Measurements from ENCODE around the gene NEK4.

The NEK4 gene

DNA sequence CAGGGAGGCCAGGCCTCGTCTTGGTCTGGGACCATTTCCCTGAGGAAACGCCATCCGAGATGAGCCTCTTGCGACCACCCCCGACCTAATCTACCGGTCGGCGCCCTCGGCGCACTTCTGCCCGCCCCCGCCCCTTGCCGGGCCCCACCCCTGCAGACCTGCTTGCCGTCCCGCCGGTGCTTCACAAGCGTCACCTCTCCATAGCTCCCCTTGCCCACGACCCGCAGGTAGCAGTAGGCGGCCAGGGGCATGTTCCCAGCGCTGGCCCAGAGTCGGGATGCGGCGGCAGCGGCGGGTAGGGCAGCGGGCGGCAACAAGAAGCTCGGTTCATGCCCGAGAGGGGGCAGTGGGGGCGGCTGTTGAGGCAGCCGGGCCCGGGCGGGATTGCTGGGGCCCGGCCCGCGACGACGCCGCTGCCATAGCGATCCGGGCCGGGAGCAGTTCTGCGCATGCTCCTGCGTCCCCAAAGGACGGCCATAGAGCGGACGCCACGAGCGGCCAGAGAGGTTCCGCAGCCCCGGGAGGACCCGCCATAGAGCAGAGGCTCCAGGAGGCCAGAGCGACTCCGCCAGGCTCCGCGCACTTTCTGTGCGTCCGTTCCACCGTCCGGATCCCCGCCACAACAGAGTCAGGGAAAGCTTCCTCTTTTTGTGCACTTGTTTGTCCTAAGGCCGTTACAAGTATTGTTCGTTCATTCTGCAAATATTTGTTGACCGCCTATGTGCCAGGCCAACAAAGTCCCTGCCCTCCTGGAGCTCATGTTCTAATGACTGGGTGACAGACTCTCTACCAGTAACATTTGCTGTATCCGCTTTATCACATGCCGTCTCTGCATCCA lies at the start of gene NEK4:
NEK4 (minus strand) TSS at position 445 of the 838 bp plus-strand sequence; CDS start at position 251, 194 bp downstream.
- in situ Hi-C loops (cut with HindIII; ENCODE audit: low sequenced_read_pairs) = no loop called here

DNA sequence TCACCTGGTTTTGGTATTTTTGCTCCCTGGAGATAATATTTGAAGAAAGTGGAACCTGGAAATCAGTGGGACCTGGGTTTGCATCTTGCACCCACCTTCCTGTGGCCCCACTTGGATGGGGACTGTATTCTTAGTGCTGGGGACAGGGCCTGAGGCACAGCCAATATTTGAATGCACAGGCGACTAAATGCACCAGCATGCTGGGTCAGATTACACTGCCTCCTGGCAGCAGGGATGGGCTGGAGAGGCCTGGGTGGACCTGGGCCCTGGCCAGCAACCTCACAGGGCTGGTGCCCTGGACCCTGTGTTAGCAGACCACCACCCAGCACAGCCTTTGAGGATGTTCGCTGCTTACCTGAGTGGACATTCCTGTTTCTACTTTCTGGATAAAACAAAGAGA lies 49.2 kb upstream of the NEK4 start:
- in situ Hi-C loops (cut with HindIII; ENCODE audit: low sequenced_read_pairs) = no loop called here

DNA sequence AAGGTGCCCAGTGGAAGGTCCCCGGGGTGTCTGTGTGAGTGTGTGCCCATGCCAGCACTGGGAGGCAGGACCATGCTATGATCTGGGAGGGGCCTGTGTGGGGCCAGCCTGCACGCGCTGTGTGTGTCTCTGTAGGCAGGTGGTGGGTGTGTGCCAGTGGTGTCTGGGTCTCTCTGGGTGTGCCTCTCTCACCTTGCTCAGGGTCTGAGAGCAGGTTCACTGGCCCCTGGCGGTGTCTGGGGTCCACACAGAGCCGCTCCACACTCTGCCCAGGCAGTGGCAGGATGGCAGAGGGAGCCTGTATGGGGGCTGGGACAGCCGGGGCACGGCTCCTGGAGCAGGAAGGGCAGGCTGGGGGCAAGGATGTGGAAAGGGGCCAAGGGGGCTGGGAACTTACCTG lies 47.1 kb upstream of the NEK4 start:
- in situ Hi-C loops (cut with HindIII; ENCODE audit: low sequenced_read_pairs) = no loop called here

DNA sequence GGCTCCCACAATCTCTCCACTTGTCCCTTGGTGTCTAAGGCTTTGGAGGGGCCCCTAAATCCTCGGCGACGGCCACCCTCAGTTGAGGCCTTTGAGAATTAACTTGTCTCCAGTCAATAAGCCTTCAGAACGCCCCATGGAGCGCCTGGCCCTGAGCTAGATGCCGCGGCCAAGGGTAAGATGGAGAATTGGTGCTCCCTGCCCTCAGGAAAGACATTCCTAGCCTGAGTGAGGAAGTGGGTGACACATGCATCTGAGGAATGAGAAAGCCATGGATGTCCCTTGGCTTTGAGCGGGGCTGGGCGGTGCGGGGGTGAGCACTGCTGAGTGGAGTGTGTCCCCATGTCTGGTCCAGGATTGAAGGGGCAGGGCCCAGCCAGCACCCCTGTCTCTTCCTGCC lies 46.5 kb upstream of the NEK4 start:
- in situ Hi-C loops (cut with HindIII; ENCODE audit: low sequenced_read_pairs) = no loop called here

DNA sequence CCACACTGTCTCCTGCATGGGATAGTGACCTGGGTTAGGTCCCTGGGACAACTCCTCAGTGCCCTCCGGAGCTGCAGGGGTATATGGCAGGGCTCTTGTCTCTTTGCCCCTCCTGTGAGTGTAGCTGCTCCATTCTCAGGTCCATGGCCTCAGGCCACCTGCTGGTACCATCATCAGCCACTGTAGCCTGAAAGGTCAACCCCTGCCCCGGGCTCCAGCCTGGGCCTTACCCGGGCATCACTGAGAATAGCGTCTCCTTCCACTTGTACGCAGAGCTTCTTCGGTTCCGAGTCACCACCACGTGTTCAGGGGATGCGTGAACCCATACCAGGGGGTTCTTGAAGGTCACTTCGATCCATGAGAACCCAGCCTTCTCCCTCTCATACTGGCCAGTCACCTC lies 45.9 kb upstream of the NEK4 start:
- in situ Hi-C loops (cut with HindIII; ENCODE audit: low sequenced_read_pairs) = no loop called here

DNA sequence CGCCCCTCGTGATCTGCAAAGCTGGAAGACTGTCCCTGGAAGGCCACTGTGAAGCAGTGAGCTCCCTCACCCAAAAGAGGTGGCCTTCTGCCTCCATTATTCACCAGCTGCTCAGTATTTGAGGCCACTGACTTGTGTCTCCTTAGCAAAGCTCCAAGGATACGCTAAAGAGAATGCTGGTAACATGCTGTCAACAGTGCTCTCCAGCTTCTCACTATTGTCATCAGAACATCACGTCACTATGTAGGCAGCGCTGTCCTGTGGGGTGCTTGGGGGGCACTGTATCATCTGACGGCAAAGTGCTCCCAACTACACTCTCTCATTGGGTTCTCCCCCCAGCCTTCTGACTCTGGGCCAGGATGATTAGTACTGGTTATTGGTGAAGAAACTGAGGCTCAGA lies 45.5 kb upstream of the NEK4 start:
- in situ Hi-C loops (cut with HindIII; ENCODE audit: low sequenced_read_pairs) = no loop called here

DNA sequence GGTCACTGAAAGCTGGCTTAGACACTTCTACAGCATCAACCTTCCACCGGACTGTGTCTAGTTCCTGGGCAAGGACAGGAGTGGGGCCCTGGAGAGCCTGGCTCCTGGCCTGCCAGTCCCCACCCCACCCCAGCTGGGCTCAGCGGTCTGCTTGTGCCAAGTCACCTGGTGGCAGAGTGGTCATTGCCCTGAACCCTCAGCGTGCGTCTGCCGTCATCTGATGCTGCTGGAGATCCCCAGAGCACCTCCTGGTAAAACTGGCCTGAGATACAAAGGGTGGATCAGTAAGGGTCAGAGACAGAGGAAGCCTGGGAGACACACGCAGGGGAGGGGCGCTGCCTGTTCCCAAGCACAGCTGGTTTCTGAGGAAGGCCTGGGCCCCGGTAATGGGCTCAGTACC lies 43.1 kb upstream of the NEK4 start:
- in situ Hi-C loops (cut with HindIII; ENCODE audit: low sequenced_read_pairs) = no loop called here

DNA sequence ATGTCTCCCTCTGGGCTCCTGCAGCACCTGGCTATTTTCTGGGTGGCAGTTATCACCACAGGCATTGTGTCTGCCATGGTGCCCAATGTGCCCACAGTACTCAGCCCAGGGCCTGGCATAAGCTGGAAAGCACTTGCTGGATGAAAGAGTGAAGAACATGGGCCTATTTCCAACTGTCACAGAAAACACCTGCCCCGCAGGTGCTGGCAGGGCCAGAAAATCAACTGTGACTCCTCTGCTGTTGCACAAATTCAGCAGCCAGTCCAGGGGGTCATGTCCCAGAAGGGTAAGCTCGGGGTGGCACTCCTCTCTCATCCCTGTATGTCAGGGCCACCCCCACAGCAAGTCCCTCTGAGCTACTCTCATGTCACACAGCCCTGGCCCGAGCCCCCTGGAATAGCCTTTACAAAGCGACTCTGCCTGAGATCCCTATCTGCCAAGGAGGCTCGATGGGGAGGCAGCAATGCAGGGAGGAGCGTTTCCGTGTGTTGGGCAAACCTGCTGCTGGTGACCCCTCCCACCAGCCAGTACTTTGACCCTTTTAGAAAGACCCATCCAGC lies 40.8 kb upstream of the NEK4 start:
- in situ Hi-C loops (cut with HindIII; ENCODE audit: low sequenced_read_pairs) = no loop called here

DNA sequence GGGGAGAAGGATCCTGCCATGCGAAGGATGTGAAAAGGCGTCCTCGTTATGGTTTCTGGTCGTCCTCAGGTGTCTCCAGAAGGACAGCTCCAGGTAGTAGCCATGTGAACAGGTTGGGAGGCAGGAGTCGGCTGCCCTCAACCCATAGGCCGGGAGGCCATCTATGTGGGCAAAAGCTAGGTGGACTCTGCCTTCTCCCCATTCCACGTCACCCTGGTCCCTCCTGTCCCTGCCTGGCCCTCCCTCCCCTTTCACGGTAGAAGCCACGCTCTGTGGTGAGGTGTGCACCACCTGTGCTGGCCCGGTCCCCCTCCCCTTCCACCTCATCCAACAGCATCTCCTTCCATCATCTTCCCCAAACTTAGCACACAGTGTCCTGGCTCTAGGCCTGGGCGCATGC lies 40.2 kb upstream of the NEK4 start:
- in situ Hi-C loops (cut with HindIII; ENCODE audit: low sequenced_read_pairs) = no loop called here

DNA sequence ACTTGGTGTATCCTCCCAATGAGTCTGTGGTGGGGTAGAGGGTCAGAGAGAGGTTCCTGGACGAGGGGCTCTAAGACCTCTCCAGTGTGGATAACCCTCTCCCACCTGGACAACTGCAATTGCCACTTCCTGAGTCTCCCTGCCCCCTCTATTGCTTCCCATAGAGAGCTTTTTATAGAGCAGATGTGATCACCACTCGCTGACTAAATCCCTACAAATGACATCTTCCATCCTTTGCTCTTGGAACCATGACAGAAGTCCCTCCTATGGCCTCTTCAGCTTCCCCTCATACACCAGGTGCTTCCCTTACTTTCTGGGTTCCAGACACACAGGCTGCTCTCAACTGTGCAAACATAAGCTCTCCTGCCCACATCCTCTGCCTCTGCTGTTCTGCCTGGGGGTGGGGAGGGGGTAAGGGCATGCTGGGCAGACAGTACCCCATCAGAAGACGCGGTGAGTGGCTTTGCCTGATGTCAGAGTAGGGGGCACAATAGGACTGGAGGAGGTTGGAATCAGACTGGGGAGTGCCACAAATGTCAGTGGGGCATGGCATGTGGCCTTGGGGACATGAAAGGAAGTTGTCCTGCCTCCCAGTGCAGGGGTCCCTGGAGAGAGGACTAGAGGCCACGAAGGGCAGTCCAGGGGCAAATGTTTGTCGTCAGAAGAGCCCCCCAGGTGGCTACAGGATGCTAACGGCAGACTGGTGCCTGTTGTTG lies 39.1 kb upstream of the NEK4 start:
- in situ Hi-C loops (cut with HindIII; ENCODE audit: low sequenced_read_pairs) = no loop called here

DNA sequence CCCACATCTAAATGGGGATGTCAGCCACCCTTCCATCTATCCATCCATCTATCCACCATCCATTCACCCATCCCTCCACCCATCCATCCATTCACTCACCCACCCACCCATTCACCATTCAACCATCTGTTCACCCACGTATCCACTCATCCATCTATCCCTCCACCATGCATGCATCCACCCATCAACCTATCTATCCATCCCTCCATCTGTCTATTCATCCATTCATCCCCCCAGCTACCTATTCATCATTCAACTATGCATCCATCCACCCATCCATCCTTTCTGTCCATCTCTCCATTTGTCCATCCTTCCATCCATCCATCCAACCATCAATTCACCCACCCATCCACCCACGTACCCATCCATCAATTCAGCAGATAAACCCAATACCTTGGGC lies 38.4 kb upstream of the NEK4 start:
- in situ Hi-C loops (cut with HindIII; ENCODE audit: low sequenced_read_pairs) = no loop called here

DNA sequence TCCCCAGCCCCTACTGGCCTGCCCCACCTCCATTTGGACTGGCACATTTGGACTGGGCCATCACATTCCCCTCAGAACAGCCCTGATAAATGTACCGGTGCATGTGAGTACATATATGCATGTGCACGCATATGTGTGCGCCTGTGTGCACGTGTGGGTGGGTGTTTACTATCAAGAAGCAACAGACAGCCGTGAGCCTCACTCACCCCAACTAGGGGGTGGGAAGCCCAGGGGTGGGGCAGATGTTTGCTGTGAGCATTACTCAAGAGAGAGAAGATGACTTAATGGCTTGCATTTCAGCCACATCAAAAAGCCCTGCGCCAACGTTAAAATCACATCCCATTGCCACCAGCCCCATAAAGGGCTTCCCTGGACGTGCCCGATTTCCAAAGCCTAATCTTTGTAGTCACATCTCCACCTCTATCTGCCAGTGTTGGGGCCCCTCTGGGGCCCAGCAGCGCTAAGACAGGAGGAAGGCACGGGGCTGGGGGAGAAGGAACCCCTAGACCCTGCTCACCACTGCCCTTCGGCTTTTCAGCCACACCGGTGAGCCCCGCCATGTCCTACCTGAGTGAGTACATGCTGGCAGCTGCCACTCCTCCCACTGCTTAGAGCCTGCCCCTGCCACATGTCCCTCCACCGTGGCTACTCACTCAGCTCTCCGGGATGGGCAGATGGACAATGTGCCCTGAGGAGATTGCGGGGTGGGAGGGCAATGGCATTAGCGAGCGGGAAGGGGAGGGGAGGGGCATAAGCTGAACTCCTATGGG lies 34.7 kb upstream of the NEK4 start:
- in situ Hi-C loops (cut with HindIII; ENCODE audit: low sequenced_read_pairs) = no loop called here

DNA sequence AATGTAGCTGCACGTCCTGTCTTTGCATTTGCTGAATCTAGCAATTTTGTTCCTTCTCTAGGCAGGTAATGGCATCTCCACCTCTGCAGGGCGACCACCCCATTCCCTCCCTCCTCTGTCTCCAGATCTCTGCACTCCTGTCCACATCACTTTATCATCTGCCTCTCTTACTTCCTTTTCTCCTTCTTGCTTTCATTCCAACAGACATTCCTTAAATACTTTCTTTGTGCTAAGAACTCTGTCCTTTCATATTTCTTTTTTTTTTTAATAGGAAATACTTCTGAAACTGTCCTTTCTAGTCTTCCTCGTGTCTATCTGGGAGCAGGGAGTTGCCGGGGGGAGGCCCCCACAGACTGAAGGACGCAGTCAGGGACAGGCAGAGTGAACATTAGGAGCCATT lies 31.1 kb upstream of the NEK4 start:
- in situ Hi-C loops (cut with HindIII; ENCODE audit: low sequenced_read_pairs) = no loop called here

DNA sequence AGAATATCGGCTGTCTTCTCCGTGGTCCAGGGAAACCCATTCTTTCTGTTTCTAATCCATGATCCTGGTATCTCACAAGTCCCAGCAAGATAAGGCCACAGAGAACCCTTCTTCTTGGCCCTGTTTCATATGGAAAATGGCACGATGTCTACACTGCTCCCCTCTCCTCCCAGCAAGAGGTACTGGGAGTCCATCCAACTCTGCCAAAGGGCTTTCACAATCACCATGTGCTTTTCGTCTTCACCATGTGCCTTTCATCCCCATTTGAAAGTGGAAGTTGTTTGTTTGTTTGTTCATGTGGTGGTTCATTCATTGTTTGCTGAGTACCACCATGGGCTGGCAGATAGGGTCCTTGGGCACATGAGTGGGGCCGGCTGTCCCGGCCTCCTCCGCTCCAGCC lies 29.3 kb upstream of the NEK4 start:
- in situ Hi-C loops (cut with HindIII; ENCODE audit: low sequenced_read_pairs) = no loop called here

DNA sequence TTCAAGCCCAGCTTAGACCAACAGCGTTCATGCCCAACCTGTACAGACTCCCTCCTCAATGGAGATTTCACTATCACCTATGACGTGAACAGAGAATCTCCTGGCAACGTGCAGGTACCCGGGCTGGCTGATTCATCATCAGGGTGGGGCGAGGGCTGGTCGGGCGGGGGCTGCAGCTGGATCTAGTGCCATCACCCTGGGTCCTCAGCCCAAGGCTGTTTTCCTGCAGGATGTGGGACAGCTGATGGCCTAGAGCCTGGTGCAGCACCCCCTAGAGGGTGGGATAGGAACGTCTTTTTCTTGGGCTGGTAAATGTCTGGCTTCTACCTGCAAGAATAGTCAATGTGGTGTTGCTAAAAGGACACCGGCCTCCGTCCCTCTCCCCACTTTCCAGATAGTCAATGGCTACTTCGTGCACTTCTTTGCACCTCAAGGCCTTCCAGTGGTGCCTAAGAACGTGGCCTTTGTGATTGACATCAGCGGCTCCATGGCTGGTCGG lies 28.3 kb upstream of the NEK4 start:
- in situ Hi-C loops (cut with HindIII; ENCODE audit: low sequenced_read_pairs) = no loop called here

DNA sequence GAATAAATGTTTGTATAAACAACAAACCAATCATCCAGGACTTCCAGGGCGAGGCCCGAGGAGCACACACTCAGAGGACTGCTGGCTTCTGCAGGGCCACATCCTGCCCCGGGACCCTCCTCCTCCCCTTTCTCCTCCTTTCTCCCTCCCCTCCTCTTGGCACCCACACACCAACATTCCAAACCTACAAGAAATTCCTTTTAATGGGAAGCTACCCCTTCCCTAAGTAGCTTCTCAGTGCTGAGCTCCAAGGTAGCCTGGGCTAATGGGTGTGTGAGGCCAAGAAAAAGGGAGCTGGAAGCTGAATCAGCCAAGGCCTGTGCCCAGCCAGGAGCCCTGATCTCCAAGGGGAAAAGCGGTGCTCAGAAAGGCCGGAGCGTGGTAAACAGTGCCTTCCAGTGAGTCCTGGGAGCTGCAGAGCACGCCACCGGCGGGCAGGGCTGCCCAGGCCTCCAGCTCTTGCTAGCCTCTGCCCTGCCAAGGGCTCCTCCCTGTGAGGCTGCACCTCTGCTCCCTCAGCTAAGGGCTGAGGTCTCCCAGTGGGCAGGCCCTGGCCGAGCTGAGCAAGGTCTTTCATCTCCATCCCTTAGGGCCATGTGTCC lies 27.7 kb upstream of the NEK4 start:
- in situ Hi-C loops (cut with HindIII; ENCODE audit: low sequenced_read_pairs) = no loop called here

DNA sequence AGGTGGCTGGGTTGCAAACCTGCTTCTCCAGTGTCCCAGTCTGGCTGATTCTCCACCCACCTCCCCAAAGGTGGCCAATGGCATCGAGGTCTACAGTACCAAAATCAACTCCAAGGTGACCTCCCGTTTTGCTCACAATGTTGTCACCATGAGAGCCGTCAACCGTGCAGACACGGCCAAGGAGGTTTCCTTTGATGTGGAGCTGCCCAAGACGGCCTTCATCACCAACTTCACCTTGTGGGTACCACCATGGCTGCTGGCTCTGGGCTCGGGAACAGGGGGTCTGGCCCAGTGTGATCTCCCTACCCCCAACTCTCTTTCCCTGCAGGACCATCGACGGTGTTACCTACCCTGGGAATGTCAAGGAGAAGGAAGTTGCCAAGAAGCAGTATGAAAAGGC lies 25.7 kb upstream of the NEK4 start:
- in situ Hi-C loops (cut with HindIII; ENCODE audit: low sequenced_read_pairs) = no loop called here

DNA sequence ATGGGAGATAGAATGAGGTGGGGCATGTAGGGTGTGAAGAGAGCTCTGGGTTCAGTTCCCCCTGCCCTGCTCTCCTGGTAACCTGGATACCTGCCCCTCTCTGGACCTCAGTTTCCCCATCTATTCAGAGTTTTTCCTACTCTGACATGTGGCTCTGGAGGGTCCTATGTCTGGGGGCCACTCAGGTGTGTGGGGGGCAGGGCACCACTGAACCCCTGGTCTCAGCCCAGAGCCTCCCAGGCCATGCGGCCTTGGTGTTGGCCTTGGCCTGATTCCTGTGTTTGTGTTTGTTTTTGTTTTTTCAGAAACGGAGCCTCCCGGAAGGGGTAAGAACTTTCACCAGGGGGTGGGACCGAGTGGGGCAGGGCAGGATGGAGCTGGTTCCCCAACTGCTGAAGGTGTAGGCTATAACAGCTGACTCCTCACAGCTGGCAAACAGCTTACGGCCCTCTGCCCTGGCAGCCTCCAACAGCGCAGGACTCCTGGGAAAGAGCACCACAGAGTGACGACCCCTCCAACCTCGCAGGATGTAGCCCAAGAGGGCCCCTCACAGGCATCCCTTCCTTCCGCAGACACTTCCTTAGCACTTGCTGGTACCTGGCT lies 24.7 kb upstream of the NEK4 start:
- in situ Hi-C loops (cut with HindIII; ENCODE audit: low sequenced_read_pairs) = no loop called here

DNA sequence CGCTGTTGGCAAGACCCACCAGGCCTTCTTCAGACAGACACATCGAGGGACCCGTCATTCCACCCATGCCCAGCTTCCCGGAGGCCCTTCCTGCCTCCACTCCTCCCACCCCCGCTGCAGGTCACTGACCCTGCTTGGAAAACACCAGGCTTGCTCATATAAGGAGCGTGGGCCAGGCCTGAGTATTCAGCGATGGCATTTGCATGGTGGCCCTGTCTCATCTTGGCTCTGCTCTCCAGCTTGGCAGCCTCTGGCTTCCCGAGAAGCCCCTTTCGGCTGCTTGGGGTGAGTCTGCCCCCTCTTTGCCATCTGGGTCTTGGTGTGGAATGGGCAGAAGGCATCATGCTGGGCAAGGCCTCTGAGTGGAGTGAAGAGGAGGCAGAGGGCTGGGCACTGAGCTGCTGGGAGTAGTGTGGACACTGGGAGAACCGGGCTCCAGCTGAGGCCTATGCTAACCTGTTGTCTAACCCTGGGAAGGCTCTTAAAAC lies 23.9 kb upstream of the NEK4 start, which contains the start of gene ITIH3:
ITIH3 (plus strand) TSS at position 185 of the 488 bp plus-strand sequence; CDS start at position 193, 8 bp downstream.
- in situ Hi-C loops (cut with HindIII; ENCODE audit: low sequenced_read_pairs) = no loop called here
